GM12878 (cell line): ENCODE data around the gene SLC8B1.

Source experiments
- CEBPB ChIP-seq, 2 experiments: fragments of 150-350 bp in 1 of 2; IDR thresholded peaks; 2 replicates each; pipeline ENCODE4 v1.6.1; 2012 to 2014; ENCODE audit warnings: low read depth in 2 of 2, low read length in 2 of 2, borderline replicate concordance in 1 of 2, inconsistent platforms in 1 of 2
- CREB1 ChIP-seq: IDR thresholded peaks from 2 replicates; pipeline ENCODE4 v1.6.1; 2012; ENCODE audit warnings: low read depth, mild to moderate bottlenecking, inconsistent platforms
- CTCF ChIP-seq, 3 experiments: IDR thresholded peaks in 2 of 3; conservative IDR thresholded peaks in 1 of 3; 2 replicates each; pipeline ENCODE4 v1.5.1; 2011; ENCODE audit warnings: low read depth in 3 of 3, low read length in 3 of 3, mild to moderate bottlenecking in 3 of 3, control low read depth in 2 of 3, moderate library complexity in 2 of 3, inconsistent platforms in 1 of 3, mixed read lengths in 1 of 3; ENCODE audit not compliant: control insufficient read depth in 2 of 3, insufficient read depth in 1 of 3; ENCODE audit errors: extremely low read depth in 1 of 3
- EZH2 ChIP-seq: IDR thresholded peaks from 2 replicates; pipeline ENCODE4 v1.6.1; 2012; ENCODE audit warnings: low read depth, mild to moderate bottlenecking, control low read depth, inconsistent platforms, low read length, borderline replicate concordance; ENCODE audit not compliant: control insufficient read depth
- HSF1 ChIP-seq: fragments of 150-350 bp; IDR thresholded peaks from 2 replicates; pipeline ENCODE4 v1.6.1; 2014; ENCODE audit warnings: mild to moderate bottlenecking, low read depth, low read length
- JUND ChIP-seq: IDR thresholded peaks from 2 replicates; pipeline ENCODE4 v1.6.1; 2012; ENCODE audit warnings: low read depth, mild to moderate bottlenecking, low read length, improper control_type of control experiment, moderate library complexity
- POLR2A ChIP-seq: IDR thresholded peaks from 2 replicates; pipeline ENCODE4 v1.6.1; 2011; ENCODE audit warnings: low read depth, mild to moderate bottlenecking, low read length
- RFX5 ChIP-seq: IDR thresholded peaks from 2 replicates; pipeline ENCODE4 v1.6.1; 2011; ENCODE audit warnings: low read depth, low read length, improper control_type of control experiment
- SMAD1 ChIP-seq: fragments of 450-650 bp; IDR thresholded peaks from 2 replicates; pipeline ENCODE4 v1.6.1; 2018; ENCODE audit warnings: mild to moderate bottlenecking, low read depth; ENCODE audit not compliant: partially characterized antibody
- YY1 ChIP-seq: IDR thresholded peaks from 2 replicates; pipeline ENCODE4 v1.6.1; 2011; ENCODE audit warnings: low read depth, mild to moderate bottlenecking, low read length
- ZBED1 ChIP-seq: IDR thresholded peaks from 2 replicates; pipeline ENCODE4 v1.6.1; 2016; ENCODE audit warnings: borderline replicate concordance

- TF ChIP-seq CTCF (IDR thresholded peaks at IDR 0.05 in 2 of 3, conservative IDR thresholded peaks at IDR 0.05 in 1 of 3; ENCODE audit: control insufficient read depth in 2 of 3, extremely low read depth in 1 of 3, insufficient read depth in 1 of 3, low read depth in 3 of 3, low read length in 3 of 3), result no peak
- TF ChIP-seq JUND, result no peak
- TF ChIP-seq ZBED1, result no peak
- TF ChIP-seq YY1, result no peak
- TF ChIP-seq POLR2A, result no peak
- no peak for TF ChIP-seq RFX5
- TF ChIP-seq EZH2, result no peak
- no peak for TF ChIP-seq CREB1
- TF ChIP-seq SMAD1, result no peak
- no peak for TF ChIP-seq HSF1
- TF ChIP-seq CEBPB (IDR thresholded peaks at IDR 0.05; ENCODE audit: borderline replicate concordance in 1 of 2, low read depth in 2 of 2, low read length in 2 of 2), result no peak
Observed at GRCh38 chr12:113315358-113315757, 19.6 kb downstream of the SLC8B1 start.
